HCEC 1CT (cell line): ENCODE measurements around the gene ISM2.
"Not testable (repeated sequence)": the region's sequence is repeated elsewhere in the genome, so short reads cannot be mapped to it uniquely, and the experiment has no call there.

ENCODE experiments used
- DNase-seq: peaks from one replicate; pipeline ENCODE4 v3.0.0-alpha.2; 2017

ISM2 gene

GRCh38 chr14:77498120-77498979 lies at the start of gene ISM2:
ISM2 (minus strand) TSS chr14:77498816; CDS start chr14:77498793, 23 bp downstream.
- no peak for DNase-seq

DNA sequence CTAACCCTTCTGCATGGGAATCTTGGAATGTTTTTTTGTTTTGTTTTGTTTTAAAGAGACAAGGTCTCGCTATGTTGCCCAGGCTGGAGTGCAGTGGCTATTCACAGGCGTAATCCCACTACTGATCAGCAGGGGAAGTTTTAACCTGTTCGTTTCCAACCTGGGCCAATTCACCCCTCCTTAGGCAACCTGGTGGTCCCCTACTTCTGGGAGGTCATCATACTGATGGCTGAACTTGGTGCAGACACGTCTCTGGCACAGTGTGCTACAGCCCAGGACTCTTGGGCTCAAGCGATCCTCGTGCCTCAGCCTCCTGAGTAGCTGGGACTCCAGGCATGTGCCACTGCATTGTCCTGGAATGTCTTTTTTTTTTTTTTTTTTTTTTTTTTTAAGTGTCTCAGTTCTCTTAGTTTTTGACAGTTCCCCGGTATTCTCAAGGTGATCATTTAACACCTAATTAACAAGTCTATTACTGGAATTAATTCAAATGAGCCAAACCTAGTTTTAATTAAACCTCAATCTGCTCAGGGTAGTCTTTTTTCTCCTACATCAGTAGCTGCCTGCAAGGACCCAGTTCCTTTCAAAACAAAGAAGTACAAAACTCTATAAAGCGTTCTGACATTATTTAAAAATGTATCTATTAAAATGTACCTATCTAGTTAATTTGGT lies 49.0 kb upstream of the ISM2 start:
- DNase-seq = no peak

GRCh38 chr14:77545171-77545570 lies 46.6 kb upstream of the ISM2 start:
- DNase-seq = not testable (repeated sequence)

- DNase-seq = no peak
Measured at GRCh38 chr14:77544571-77544970, 46.0 kb upstream of the ISM2 start.

- no peak for DNase-seq
Measured at GRCh38 chr14:77543637-77544334, 45.2 kb upstream of the ISM2 start.

DNA sequence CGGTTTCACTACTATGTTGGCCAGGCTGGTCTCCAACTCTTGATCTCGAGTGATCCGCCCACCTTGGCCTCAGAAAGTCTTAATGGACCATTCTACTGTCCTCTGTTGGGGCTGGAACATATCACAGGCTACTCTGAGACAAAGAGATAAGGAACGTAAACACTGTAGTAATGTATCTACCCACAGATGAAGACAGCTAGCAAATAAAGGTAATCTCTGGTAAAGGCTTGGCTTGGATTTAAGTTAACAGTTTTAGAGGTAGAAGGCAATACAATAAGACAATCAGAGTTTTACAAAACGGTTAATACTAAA lies 44.6 kb upstream of the ISM2 start:
- no peak for DNase-seq

GRCh38 chr14:77542421-77543239 lies 44.0 kb upstream of the ISM2 start:
- DNase-seq = no peak

- DNase-seq = no peak
Measured at GRCh38 chr14:77541905-77542304, 43.3 kb upstream of the ISM2 start.

DNA sequence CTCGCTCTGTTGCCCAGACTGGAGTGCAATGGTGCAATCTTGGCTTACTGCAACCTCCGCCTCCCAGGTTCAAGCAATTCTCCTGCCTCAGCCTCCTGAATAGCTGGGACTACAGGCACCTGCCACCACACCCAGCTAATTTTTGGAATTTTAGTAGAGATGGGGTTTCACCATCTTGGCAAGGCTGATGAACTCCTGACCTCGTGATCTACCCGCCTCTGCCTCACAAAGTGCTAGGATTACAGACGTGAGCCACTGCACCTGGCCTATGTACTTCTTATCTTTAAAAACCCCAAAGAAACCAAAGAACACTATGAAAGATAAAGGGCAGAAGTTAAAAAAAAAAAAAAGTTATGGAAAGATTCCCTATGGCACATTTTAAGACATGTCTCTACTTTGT lies 38.3 kb upstream of the ISM2 start:
- not testable (repeated sequence) for DNase-seq

GRCh38 chr14:77531071-77531470 lies 32.5 kb upstream of the ISM2 start:
- DNase-seq = no peak

GRCh38 chr14:77529963-77530362 lies 31.3 kb upstream of the ISM2 start:
- no peak for DNase-seq

GRCh38 chr14:77529213-77529612 lies 30.6 kb upstream of the ISM2 start:
- no peak for DNase-seq

GRCh38 chr14:77528701-77529100 lies 30.1 kb upstream of the ISM2 start:
- DNase-seq = not testable (repeated sequence)

DNA sequence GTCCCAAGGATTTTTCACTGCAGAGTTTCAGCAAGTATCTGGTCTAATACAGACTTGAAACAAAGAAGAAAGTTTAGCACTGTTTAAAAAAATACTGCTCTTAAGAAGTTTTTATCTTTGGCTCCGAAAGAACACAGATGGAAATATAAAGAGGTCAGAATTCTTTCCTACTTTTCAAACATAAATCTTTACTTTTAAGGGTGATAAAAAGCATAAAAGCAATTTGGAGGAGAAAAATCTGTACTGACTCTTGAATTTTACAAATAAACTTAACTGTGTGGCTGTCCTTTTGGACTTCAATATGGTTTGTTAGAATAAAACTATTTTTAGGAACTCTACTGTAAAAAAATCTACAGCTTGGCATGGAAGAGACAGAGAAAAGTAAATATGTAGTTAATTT lies 27.6 kb upstream of the ISM2 start:
- no peak for DNase-seq

- DNase-seq = no peak
Measured at GRCh38 chr14:77524536-77524935, 25.9 kb upstream of the ISM2 start.

GRCh38 chr14:77523109-77523508 lies 24.5 kb upstream of the ISM2 start:
- DNase-seq = no peak

DNA sequence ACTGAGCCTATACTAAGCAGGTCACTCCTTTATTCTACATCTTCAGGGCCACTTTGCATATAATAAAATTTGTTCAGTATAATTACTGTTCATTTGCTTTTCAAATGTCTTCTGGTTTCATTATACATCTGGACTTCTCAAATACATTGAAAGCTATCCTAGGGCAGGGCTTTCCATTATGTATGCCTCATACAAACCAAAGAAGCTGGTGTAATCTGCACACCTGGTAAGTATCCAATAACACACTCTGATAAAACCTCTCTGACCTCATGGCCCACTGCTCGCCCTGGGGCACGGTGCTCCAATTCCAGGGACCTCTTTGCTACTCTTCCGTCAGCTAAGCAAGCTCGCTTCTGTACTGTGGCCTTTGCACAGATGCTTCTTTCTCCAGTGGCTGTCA lies 21.9 kb upstream of the ISM2 start:
- no peak for DNase-seq

DNA sequence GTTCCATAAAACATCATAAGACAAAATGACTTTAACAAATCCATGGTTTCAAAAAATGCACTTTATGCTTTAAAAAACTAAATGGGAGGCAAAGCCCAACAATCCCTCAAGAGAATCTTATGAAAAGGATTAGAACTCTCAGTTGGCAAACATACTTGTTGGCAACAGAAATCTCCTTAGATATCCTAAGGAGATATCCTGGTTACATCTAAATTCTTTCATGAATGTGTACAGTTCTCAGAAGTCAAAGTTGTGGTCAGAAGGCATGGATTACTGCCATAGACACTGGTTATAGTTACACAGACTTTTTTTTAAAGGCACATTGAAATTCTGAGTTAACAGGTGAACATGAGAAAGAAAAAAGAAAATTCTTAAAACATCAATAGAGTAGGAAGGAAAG lies 17.5 kb upstream of the ISM2 start:
- no peak for DNase-seq

- DNase-seq = no peak
Measured at GRCh38 chr14:77511486-77512162, 13.0 kb upstream of the ISM2 start.

DNA sequence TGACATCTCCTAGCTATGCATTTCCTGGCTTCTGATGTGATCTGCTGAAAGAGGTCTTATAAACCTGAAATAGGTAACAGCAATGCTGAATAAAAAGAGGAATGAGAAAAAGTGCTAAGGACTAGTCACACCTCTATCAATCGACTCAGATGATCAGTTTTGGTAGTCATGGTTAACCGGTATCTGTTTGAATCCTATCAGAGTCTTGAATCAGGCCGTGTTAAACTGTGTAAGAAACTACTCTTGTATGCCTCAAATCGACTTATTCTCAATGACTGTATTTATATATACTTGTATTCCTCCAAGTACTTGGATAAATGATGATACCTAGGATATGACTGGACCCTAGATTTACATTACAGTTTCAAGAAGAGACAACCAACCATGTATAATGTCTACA lies 10.8 kb upstream of the ISM2 start:
- DNase-seq = no peak

- DNase-seq = no peak
Measured at GRCh38 chr14:77508876-77509275, 10.3 kb upstream of the ISM2 start.

DNA sequence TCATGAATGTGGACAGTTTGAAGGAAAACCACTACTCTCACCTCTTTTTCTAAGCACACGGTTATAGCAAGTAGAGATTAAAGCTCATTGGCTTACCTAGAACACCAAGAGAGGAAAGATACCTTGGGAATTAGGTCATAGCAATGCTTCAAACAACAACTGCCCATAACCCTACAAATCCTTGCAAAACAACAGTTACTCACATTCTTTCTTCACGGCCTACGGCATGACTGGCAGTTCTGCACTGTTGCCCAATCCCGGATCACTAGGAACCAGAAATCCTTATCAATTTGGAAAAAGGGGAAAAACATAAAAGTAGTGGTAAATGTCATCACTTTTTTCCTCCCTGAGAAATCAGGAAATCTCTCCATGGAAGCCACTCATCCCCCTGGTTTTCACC lies 9.6 kb upstream of the ISM2 start:
- DNase-seq = peak; percentile 75

GRCh38 chr14:77507762-77508161 lies 9.1 kb upstream of the ISM2 start:
- DNase-seq = no peak
